ENCODE results near the gene PFKFB4. TPM values are rescaled to one million over a fixed set of nuclear protein-coding genes. Genes with fewer than 3 reads are reported as not detected.

The PFKFB4 gene
- total RNA-seq, 1 experiment from 2014 or later, result 12.3 TPM

GRCh38 chr3:48493203-48493501 lies 63.5 kb downstream of the PFKFB4 start:
- H3K4me1 ChIP-seq (ENCODE audit: insufficient read depth, low read length), result no peaks in the 10 kb centered on the region
- H2BK15ac ChIP-seq (ENCODE audit: low read depth, low read length), result no peak overlapping the region
- Mint-ChIP-seq H3K9me3 (peaks cover 2 to 4% of the 10 kb centered on the region in 2 experiments; a peak in 3 of 5 replicates), H3K36me3 (ENCODE audit: insufficient read depth in 1 of 3, low read depth in 3 of 3) (peaks cover 10 to 40% (median 25%) of the 10 kb centered on the region in 3 experiments), H3K27me3 (ENCODE audit: low read depth) (no peaks in the 10 kb centered on the region), H3K4me1 (peaks cover 14% of the 10 kb centered on the region in 2 experiments), H3K4me3 (no peak overlapping the region), H3K27ac (no peak overlapping the region; a peak in 1 of 7 replicates)
- no peak overlapping the region for H3K4ac ChIP-seq (ENCODE audit: low read depth, low read length)
- H3T11ph ChIP-seq (ENCODE audit: low read length), result no peak overlapping the region
- no peak overlapping the region for H2AK5ac ChIP-seq (ENCODE audit: insufficient read length, low read length)
- no peak overlapping the region for H4K8ac ChIP-seq (replicated peaks; ENCODE audit: insufficient read length, low read depth, low read length)
- no peak overlapping the region for H2BK5ac ChIP-seq (ENCODE audit: insufficient read length, low read length)
- no peak overlapping the region for H3K4me2 ChIP-seq (ENCODE audit: insufficient read depth, insufficient read length, low read length)
- H2BK12ac ChIP-seq (ENCODE audit: insufficient read length, low read depth, low read length), result no peak overlapping the region
- no peak overlapping the region for H3K56ac ChIP-seq (ENCODE audit: insufficient read length, low read depth, low read length)
- no peak overlapping the region for H4K91ac ChIP-seq (ENCODE audit: insufficient read length, low read depth, low read length)
- no peak overlapping the region for H4K5ac ChIP-seq (ENCODE audit: insufficient read length, low read depth, low read length)
- H2BK20ac ChIP-seq (ENCODE audit: low read depth, low read length, poor library complexity, severe bottlenecking), result no peak overlapping the region
- no peaks in the 10 kb centered on the region for H3K79me2 ChIP-seq (ENCODE audit: insufficient read depth, low read length)
- DNase-seq, result no peak
- H3K23me2 ChIP-seq (ENCODE audit: insufficient read length, low read depth, low read length, poor library complexity, severe bottlenecking), result no peaks in the 10 kb centered on the region
- no peak overlapping the region for H2AFZ ChIP-seq (ENCODE audit: low read length)
- H3K27ac ChIP-seq (ENCODE audit: insufficient read length, low read depth, low read length), result no peak overlapping the region
- no CpG with 5 or more reads among the region's 3 CpGs for WGBS (ENCODE audit: extremely low coverage, insufficient read length, low lambda C conversion rate)
- H3K23ac ChIP-seq (ENCODE audit: insufficient read length, low read depth, low read length), result no peak overlapping the region
- no peaks in the 10 kb centered on the region for H3K9me3 ChIP-seq (ENCODE audit: control insufficient read depth, low read depth, low read length)
- H3K79me1 ChIP-seq (ENCODE audit: insufficient read depth, low read depth, low read length, poor library complexity, severe bottlenecking), result no peaks in the 10 kb centered on the region
- TF ChIP-seq, protein P1, sequence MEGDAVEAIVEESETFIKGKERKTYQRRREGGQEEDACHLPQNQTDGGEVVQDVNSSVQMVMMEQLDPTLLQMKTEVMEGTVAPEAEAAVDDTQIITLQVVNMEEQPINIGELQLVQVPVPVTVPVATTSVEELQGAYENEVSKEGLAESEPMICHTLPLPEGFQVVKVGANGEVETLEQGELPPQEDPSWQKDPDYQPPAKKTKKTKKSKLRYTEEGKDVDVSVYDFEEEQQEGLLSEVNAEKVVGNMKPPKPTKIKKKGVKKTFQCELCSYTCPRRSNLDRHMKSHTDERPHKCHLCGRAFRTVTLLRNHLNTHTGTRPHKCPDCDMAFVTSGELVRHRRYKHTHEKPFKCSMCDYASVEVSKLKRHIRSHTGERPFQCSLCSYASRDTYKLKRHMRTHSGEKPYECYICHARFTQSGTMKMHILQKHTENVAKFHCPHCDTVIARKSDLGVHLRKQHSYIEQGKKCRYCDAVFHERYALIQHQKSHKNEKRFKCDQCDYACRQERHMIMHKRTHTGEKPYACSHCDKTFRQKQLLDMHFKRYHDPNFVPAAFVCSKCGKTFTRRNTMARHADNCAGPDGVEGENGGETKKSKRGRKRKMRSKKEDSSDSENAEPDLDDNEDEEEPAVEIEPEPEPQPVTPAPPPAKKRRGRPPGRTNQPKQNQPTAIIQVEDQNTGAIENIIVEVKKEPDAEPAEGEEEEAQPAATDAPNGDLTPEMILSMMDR (conservative IDR thresholded peaks at IDR 0.05), result no peak
- H3K27me3 ChIP-seq (ENCODE audit: insufficient read depth, low read length), result no peaks in the 10 kb centered on the region
- H3K9ac ChIP-seq (ENCODE audit: extremely low read depth, insufficient read length, low read length), result no peak overlapping the region
- no peaks in the 10 kb centered on the region for H4K20me1 ChIP-seq (ENCODE audit: control insufficient read depth, insufficient read depth, insufficient read length)
- no peak overlapping the region for H3K18ac ChIP-seq (ENCODE audit: insufficient read length, low read depth, low read length)
- H2BK120ac ChIP-seq (ENCODE audit: low read depth, low read length, poor library complexity, severe bottlenecking), result no peak overlapping the region
- no peak overlapping the region for H3K14ac ChIP-seq (ENCODE audit: insufficient read depth, low read length)
